CD4-positive, alpha-beta T cell (primary cell): ENCODE data around the gene SUV39H1. TPM values are rescaled to one million over a fixed set of nuclear protein-coding genes. Genes with fewer than 3 reads are reported as not detected.

Experiments used
- ATAC-seq: fragments of 200-7000 bp; cut with Tn5 transposase; one replicate; pipeline ENCODE4 v1.10.0; 2022; ENCODE audit warnings: mild to moderate bottlenecking; ENCODE audit not compliant: poor library complexity
- CTCF ChIA-PET: fragments of 350-600 bp; sonication (Branson Sonifier 250); formaldehyde crosslinking; loops from one replicate; lab custom pipeline; 2021; ENCODE audit warnings: antibody characterized with exemption, inconsistent platforms; lab: Charles Lee
- POLR2A ChIA-PET: fragments of 350-600 bp; sonication (Branson Sonifier 250); formaldehyde crosslinking; loops from one replicate; lab custom pipeline; 2021; ENCODE audit warnings: antibody characterized with exemption, inconsistent platforms; lab: Charles Lee
- DNase-seq, 14 experiments: peaks; one replicate each; pipeline ENCODE4 v3.0.0-alpha.2; 2013 to 2020; ENCODE audit warnings: mixed read lengths in 2 of 14
- H3K27ac ChIP-seq, 2 donors: one replicate each; pipeline versions ENCODE4 v1.5.1 to v1.7.0; 2013; ENCODE audit warnings: low read length in 2 of 2, low read depth in 1 of 2, mild to moderate bottlenecking in 1 of 2
- H3K27me3 ChIP-seq, 2 experiments: 1 replicate in 1 of 2; 2 replicates in 1 of 2; pipeline versions ENCODE4 v1.6.1 to v1.7.0; 2013; ENCODE audit warnings: low read length in 2 of 2, control low read depth in 1 of 2, mild to moderate bottlenecking in 1 of 2, moderate library complexity in 1 of 2; ENCODE audit not compliant: insufficient read depth in 2 of 2, control insufficient read depth in 1 of 2
- H3K36me3 ChIP-seq: one replicate; pipeline ENCODE4 v1.6.1; 2013; ENCODE audit warnings: low read length, control low read depth; ENCODE audit not compliant: insufficient read depth
- H3K4me1 ChIP-seq: one replicate; pipeline ENCODE4 v1.6.1; 2013; ENCODE audit warnings: low read length, control low read depth; ENCODE audit not compliant: insufficient read depth
- H3K4me3 ChIP-seq: one replicate; pipeline ENCODE4 v1.5.1; 2013; ENCODE audit warnings: mild to moderate bottlenecking, low read length, moderate library complexity
- H3K9me3 ChIP-seq, 2 experiments: 1 replicate in 1 of 2; 2 replicates in 1 of 2; pipeline versions ENCODE4 v1.6.1 to v1.7.0; 2013; ENCODE audit warnings: low read length in 2 of 2, mild to moderate bottlenecking in 2 of 2, control low read depth in 1 of 2, moderate library complexity in 1 of 2; ENCODE audit not compliant: control insufficient read depth in 1 of 2, insufficient read depth in 1 of 2
- H3K27ac Mint-ChIP-seq: one replicate; pipeline ENCODE4 v1.8.0; 2020; ENCODE audit warnings: mixed read lengths
- H3K27me3 Mint-ChIP-seq: one replicate; pipeline ENCODE4 v1.8.0; 2021; ENCODE audit warnings: mixed read lengths
- H3K36me3 Mint-ChIP-seq: one replicate; pipeline ENCODE4 v1.8.0; 2021; ENCODE audit warnings: low read depth, mixed read lengths
- H3K4me1 Mint-ChIP-seq: one replicate; pipeline ENCODE4 v1.8.0; 2021; ENCODE audit warnings: low read depth, mixed read lengths
- H3K4me3 Mint-ChIP-seq: one replicate; pipeline ENCODE4 v1.8.0; 2020; ENCODE audit warnings: mild to moderate bottlenecking, mixed read lengths
- H3K9me3 Mint-ChIP-seq: one replicate; pipeline ENCODE4 v1.8.0; 2020; ENCODE audit warnings: mixed read lengths
- CTCF ChIP-seq: fragments of 200-600 bp; IDR thresholded peaks from one replicate; pipeline ENCODE4 v1.8.0; 2022; ENCODE audit warnings: antibody characterized with exemption, mild to moderate bottlenecking
- intact Hi-C, 2 experiments: fragments of 100-400 bp; cut with DNase I in 1 of 2; cut with micrococcal nuclease in 1 of 2; formaldehyde crosslinking; loops; one replicate each; pipeline versions ENCODE4 v1.15.1 to v1.9.0; 2023 to 2025; cut with DNase I, micrococcal nuclease
- total RNA-seq, 174 experiments: library from RNA in 2 of 174; stranded (reverse) in 2 of 174; gene quantifications; one replicate each; pipeline ENCODE4 v1.2.3 and lab custom pipeline; 2021 to 2026

The SUV39H1 gene
- total RNA-seq, 2 experiments from 2014 or later, result 7.7 to 8.4 TPM

- Histone ChIP-seq H3K4me3 (no peak overlapping the region), H3K4me1 (peaks cover 19% of the 10 kb centered on the region), H3K27me3 (no peaks in the 10 kb centered on the region), H3K9me3 (no peaks in the 10 kb centered on the region), H3K27ac (no peak overlapping the region), H3K36me3 (peaks cover 56% of the 10 kb centered on the region)
- no peaks in the 10 kb centered on the region for H3K27me3 Mint-ChIP-seq
- H3K9me3 Mint-ChIP-seq, result no peaks in the 10 kb centered on the region
- CTCF ChIA-PET, result no interaction called here
- ATAC-seq, result no peak
- H3K27ac Mint-ChIP-seq, result no peak overlapping the region
- no peak for TF ChIP-seq CTCF
- POLR2A ChIA-PET, result interaction anchor here (1.6 kb wide), 1 partner anchor 9 kb away, joined by 4 read pairs; no protein-coding TSS in a partner anchor
- intact Hi-C loops, result no loop called here
- H3K4me1 Mint-ChIP-seq, result no peaks in the 10 kb centered on the region
- H3K36me3 Mint-ChIP-seq, result peaks cover 63% of the 10 kb centered on the region
- no peak overlapping the region for H3K4me3 Mint-ChIP-seq
- DNase-seq, result no peak
These were observed 7.3 kb downstream of the SUV39H1 start for GRCh38 chrX:48703642-48704481.

- Histone ChIP-seq H3K36me3 (peaks cover 36% of the 10 kb centered on the region), H3K27me3 (no peaks in the 10 kb centered on the region), H3K9me3 (no peaks in the 10 kb centered on the region), H3K4me3 (no peak overlapping the region), H3K4me1 (peaks cover 37% of the 10 kb centered on the region), H3K27ac (no peak overlapping the region)
- DNase-seq (no peak), ATAC-seq (no peak)
- TF ChIP-seq CTCF, result no peak
- CTCF ChIA-PET, result no interaction called here
- H3K27ac Mint-ChIP-seq, result no peak overlapping the region
- H3K36me3 Mint-ChIP-seq, result peaks cover 48% of the 10 kb centered on the region
- peaks cover 7% of the 10 kb centered on the region for H3K4me1 Mint-ChIP-seq
- POLR2A ChIA-PET, result interaction anchor here (1.6 kb wide), 1 partner anchor 7 kb away, joined by 4 read pairs; no protein-coding TSS in a partner anchor
- H3K9me3 Mint-ChIP-seq, result no peaks in the 10 kb centered on the region
- intact Hi-C loops, result no loop called here
- no peak overlapping the region for H3K4me3 Mint-ChIP-seq
- H3K27me3 Mint-ChIP-seq, result no peaks in the 10 kb centered on the region
These were observed 9.3 kb downstream of the SUV39H1 start for GRCh38 chrX:48705871-48706270.

- no peaks in the 10 kb centered on the region for H3K9me3 Mint-ChIP-seq
- TF ChIP-seq CTCF, result no peak
- H3K4me3 Mint-ChIP-seq, result no peak overlapping the region
- ChIA-PET CTCF (no interaction called here), POLR2A (interaction anchor here (0.8 to 2.6 kb wide), 2 partner anchors 27 to 230 kb away, joined by 3 to 13 read pairs; no protein-coding TSS in a partner anchor)
- no peak overlapping the region for H3K4me3 ChIP-seq
- H3K9me3 ChIP-seq, result no peaks in the 10 kb centered on the region
- H3K4me1 Mint-ChIP-seq, result peaks cover 45% of the 10 kb centered on the region
- no peak for DNase-seq
- no peaks in the 10 kb centered on the region for H3K27me3 ChIP-seq
- no peak for ATAC-seq
- peak overlapping the region in 1 of 2 donors; percentile 40 for H3K27ac ChIP-seq
- no peak overlapping the region for H3K27ac Mint-ChIP-seq
- H3K4me1 ChIP-seq, result peaks cover 65% of the 10 kb centered on the region
- peaks cover 11% of the 10 kb centered on the region for H3K36me3 Mint-ChIP-seq
- H3K36me3 ChIP-seq, result peaks cover 15% of the 10 kb centered on the region
- intact Hi-C loops, result no loop called here
- no peaks in the 10 kb centered on the region for H3K27me3 Mint-ChIP-seq
These were observed 13.1 kb downstream of the SUV39H1 start for GRCh38 chrX:48709522-48710112.
